ENCODE measurements around the gene UNC13B.

The UNC13B gene

DNA sequence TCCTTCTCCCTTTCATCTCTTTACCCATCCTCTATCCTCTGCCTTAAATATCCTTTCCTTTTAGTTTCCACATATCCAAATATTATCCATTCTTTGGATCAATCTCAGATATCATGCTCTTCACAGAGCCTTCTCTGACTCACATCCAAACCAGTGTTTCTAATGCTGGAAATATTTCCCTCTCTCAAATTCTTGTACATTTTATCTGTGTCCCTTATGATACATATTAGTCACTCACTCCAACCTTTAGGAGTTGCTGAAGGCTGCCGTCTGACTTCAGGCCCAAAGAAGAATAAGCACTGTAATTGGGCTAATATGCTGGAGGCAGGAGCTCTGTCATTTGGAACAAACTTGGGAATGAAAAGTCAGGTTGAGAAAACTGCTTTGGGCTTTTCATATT lies 171.7 kb downstream of the UNC13B start:
- DNase-seq (ENCODE audit: low read depth, low spot score) = no peak

DNA sequence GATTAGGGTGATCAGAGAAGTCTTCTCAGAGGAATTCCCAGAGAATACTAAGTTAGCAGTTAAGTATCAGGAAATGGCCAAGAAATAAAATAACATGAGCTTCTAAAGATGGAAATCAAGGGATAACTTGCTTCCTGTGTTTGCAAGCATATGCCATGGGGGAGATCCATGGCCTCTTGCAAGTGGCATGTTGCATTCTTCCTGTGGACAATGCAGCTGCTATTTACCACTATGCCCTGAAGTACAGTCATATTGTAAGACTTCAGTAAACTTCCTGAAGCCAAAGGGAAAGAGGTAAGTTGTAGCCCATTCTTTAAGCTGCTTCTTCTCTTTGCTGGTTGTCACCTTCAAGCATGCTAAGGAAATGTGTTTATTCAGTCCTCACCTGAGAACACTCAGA lies 173.4 kb downstream of the UNC13B start:
- no peak for DNase-seq (ENCODE audit: low read depth, low spot score)

DNA sequence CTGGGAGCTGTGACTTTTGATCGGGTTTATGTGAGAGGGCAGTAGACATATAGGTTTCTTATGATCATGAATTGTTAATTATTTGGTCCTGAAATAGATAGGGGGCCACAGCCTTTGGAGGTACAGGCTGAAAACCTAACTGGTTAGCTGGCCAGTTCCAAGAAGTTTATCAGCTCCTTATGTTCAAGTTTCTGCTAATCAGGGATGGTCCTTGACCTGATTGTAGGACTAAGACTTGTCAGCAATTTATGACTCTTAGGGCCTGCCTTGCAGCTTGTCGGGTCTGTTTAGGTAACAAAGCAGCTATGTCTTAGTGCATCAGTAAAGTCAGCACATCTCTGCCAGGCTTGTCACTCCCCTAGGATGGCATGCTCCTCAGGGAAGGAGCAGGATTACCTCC lies 176.3 kb downstream of the UNC13B start:
- DNase-seq (ENCODE audit: low read depth, low spot score) = no peak

DNA sequence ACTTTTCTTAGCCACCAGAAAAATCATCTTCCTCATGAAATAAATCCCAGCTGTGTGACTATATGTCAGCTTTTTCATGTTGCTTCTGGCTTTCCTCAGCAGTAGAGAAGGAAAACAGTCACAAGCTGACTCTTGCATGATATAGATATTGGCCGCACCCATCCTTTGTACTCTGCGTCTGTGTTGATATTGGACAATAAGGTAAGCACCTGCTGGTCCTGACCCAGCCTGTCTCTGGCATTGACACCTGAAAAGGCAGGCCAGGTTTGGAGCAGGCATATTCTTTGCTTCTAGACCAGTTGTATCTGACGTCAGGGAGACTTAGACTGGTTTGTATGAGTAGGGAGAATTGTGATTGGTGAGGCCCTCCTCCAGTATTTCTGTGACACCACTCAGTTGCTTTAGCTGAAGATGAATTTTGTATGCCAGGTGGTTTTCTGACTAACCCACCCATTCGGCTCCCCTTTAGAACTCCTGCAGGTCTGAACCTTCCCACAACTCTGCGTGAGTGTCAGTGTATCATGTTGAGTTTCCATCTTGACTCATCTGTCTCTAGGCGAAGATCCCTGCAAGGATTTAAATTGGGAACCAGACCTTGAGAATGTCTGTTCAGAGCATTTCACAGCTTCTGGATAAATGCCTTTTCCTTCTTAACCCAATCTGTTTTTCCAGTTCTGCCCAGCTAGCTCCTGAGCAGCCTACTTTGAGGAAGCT lies 176.9 kb downstream of the UNC13B start:
- DNase-seq (ENCODE audit: low read depth, low spot score) = no peak

DNA sequence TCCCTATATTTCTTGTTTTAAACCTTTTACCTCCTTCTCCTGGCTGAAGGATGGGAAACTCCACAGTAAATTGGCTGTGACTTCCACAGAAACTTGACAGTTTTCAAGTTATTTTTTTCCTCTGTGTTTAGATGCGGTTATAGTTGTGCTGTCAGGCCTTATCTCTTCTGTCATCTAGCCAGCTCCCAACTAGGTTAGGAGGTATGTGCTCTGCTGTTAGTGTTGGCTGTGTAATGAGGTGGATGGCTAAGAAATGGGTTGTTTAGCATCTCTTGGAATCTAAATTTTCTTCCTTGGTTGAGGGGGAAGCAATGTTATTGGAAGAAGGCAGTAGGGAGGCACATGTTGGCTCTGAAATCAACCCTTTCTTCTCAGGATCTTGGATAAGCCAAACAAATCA lies 178.2 kb downstream of the UNC13B start:
- DNase-seq (ENCODE audit: low read depth, low spot score) = no peak

DNA sequence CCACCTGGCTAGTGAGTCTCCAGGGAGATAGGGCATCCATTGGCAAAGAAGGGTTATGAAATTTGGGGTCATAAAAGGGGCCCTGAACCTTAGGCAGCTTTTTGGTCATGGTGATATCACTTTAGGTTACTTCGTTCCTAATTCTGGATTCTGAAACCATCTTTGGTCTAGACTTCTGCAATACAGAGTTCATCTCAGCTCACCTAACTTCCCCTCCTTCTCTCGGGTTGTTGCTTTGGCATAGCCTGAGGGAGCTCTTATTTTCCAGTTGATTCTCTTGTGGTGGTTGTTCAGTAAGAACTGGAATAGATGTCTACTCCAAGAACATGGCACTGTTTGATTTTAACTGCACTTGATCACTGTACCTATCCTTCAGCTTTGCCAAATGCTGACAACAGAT lies 179.2 kb downstream of the UNC13B start:
- DNase-seq (ENCODE audit: low read depth, low spot score) = no peak

DNA sequence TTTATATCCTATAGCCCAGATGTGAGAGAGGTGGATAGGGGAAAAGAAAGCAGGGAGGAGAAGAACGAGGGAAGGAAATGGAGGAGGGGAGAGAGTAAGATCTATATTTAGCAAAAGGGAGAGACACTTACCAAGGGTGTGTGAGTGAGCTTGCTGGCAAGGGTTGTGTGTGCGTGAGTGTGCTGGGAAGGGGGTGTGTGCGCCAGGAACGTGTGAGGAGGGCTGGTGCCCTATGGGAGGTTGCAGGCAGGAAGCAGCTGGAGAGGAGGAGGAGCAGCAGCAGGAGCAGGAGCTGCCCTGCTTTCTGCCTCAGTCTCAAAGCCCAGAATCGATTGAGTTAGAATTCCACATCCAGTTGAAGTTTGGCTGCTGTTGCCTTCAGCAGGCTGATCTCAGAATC lies 179.8 kb downstream of the UNC13B start:
- DNase-seq (ENCODE audit: low read depth, low spot score) = no peak

DNA sequence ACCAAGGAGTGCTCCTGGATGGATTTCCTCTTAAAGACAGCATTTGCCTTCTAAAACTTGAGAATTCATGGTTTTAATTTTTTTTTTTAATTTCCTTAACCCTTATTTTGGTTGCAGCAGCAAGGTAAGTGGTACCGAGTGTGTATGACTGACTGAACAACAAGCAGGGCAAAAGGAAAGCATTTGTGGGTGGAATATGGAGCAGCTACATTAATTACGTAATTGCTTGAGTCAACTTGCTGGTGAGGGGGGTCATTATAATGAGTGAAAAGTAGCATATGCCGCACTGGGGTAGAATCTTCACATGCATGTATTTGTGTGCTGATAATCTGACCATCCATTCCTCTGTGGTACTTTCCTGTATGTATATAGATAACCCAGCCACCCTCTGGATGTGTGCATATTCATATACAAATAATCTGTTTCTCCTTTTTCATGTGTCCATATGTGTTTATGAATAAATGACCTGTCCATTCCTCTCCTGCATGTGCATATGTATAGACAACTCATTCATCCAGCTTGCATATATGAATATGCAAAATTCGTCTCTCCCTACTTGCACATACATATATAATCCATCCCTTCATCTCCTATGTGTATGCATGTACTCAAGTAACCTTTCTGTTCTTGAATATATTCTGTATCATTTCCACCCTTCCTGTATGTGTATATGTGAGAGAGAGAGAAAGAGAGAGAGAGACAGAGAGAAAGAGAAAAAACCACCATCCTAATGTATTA lies 180.6 kb downstream of the UNC13B start:
- no peak for DNase-seq (ENCODE audit: low read depth, low spot score)

DNA sequence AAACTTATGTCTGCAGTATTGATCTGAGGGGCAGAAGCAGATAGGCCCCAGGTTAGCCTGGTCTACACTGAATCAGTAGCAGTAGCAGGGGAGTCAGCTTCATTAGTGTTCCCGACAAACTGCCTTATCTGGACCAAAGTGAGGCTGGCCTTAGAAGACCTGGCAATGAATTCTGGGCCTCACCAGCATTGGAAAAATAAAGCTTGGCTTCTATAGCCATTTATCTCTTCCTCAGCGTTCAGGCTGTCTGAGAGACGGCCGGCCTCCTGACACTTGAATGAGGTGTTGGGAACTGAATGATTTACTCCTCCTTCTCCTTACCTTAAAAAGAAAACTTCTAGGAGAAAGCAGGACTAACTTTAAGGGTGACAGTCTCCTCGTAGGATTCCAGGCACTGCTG lies 186.3 kb downstream of the UNC13B start:
- no peak for DNase-seq (ENCODE audit: low read depth, low spot score)

DNA sequence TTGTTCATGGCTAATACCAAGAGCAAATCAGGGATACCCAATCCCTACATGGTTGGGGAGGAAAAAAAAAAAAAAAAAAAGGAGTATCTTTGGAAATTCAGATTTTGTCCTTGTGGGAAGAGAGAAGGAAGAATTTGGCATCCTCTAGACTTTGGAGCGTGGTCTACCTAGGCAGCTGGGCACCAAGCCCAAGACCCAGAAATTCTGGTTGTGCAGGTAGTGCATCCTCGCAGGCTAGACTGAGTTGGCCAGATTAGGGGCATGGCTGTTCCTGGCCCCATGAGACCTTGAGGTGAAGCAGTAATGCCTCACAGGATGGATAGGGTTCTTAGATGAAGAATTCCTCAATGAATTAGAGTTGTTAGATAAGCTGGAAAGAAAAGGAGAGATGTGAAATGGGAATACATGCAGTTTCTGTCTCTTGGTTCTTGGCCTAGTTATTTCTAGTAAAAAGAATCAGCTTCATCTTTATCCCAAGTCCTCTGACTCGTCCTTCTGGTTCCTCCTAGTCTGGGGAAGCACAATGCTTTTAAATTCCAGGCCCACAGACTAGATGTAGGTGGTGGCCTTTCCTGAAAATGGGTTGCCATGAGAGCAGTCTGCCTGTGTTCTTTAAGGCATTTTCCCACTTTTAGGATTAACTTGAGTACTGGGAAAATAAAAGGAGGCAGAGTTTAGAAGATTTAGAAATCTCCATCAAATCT lies 187.6 kb downstream of the UNC13B start:
- DNase-seq (ENCODE audit: low read depth, low spot score) = no peak

DNA sequence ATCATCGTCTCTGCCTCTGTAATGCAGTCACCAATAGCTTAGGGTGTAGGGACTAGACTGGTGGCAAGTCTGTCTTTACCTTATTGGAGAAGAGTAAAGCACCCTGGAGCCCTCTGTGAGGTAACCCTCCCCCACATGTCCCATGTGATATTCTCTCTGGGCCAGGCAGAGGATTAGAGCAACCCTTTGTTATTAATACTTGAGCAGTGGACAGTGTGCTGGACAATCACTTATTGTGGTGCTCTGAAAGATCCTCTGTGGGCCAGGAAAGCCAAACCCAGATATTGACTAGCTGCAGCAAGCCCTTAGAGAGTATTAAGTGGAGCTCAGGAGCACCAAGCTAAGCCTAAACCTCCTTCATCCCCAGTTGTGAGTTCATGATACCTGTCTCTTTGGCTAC lies 188.4 kb downstream of the UNC13B start:
- no peak for DNase-seq (ENCODE audit: low read depth, low spot score)

DNA sequence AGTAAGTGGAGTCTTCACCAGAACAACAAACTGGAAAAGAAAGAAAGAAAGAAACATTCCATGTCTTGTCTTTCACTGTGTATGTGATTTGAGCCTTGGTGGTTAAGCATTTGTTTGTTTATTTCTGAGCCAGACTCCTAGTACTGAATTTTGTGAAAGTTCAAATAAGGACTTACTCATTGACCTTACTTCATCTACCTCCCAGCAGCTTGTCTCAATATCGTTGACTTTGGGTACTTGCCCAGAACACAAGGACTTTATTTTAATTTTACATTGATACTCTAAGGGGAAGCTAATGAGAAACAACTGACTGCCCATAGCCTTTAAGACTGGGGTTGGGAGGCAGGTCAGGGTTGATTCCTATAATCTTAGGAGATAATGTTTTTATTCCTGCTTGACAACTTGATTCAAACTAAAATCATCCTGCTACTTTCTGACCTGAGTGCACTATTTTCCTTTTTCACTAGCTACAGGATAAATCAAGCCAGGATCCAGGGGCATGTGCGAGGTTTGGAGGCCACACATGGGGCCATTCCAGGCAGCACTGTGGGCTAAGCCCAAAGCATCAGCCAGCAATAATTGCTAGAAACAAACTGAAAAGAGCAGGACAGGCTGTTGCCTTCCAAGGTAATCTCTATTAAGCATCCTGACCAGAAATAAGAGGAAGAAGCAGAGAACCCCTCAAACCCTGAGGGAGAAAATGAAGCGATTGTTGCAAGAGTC lies 189.2 kb downstream of the UNC13B start:
- DNase-seq (ENCODE audit: low read depth, low spot score) = no peak

DNA sequence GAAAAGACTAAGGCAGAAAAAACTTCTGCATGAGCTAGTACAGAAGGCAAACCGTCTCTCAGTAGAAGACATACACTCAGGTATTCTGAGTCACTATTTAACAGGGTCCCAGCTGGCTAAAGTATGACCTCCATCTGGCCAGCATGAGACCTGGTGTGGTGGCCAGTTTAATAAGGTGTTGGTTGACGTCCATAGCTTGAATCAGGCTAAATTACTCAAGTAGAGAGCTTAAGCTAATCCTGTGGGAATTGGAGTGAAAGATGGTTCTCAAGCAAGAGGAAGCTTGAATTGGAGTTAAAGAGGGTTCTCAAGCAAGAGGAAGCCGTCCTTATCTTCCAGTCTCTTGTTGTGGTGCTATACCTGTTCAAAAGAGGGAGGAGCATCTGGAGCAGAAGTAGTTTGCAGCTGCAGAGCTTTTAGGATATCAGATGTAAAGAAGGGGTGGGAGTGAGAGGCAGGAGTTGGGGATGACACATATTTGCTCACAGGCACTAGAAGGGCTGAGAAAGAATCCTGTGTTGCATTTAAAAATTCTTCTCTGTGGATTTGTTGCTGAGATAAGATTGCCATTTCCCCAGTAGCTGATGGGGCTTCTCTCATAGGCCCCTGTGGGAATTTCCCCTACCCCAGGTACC lies 192.0 kb downstream of the UNC13B start:
- no peak for DNase-seq (ENCODE audit: low read depth, low spot score)

DNA sequence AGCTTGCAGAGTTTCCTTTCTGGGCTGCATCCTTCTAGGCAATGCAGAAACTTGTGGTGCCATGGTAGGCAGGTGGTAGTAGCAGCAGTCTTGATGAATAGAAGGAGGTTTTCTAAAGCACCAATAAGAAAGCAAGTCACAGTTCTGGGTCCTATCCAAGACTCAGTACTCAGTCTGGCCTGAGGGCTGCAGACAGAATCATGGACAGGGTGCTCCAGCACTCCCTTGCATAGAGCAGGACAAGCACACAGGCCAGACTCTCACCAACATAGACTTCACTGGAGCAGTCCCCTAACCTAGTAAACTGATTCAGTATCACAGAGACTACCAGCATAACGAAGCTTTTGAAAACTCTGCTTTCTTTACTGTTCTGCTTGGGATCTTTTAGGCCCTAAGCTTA lies 194.1 kb downstream of the UNC13B start:
- no peak for DNase-seq (ENCODE audit: low read depth, low spot score)

DNA sequence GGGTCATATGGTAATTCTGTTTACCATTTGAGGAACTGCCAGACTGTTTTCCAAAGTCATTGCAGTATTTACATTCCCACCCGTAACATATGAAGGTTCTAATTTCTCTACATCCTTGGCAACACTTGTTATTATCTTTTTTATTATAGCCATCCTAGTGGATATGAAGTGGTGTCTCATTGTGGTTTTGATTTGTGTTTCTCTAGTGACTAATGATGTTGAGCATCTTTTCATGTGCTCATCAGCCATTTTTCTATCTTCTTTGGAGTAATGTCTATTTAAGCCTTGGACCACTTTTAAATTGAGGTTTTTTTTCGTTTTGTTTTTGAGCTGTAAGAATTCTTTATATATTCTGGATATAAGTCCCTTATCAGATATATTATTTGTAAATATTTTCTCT lies 195.3 kb downstream of the UNC13B start:
- DNase-seq (ENCODE audit: low read depth, low spot score) = no peak

DNA sequence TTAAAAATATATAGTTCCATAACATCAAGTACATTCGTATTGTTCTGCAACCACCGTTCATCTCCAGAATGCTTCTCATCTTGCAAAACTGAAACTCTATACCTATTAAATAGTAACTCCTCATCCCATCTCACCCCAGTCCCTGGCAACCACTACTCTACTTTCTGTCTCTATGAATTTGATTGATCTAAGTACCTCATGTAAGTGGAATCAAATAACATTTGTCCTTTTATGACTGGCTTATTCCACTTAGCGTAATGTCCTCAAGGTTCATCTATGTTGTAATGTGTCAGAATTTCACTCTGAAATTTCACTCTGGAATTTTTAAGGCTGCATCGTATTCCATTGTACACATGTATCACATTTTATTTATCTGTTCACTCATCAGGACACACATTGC lies 196.0 kb downstream of the UNC13B start:
- DNase-seq (ENCODE audit: low read depth, low spot score) = no peak

DNA sequence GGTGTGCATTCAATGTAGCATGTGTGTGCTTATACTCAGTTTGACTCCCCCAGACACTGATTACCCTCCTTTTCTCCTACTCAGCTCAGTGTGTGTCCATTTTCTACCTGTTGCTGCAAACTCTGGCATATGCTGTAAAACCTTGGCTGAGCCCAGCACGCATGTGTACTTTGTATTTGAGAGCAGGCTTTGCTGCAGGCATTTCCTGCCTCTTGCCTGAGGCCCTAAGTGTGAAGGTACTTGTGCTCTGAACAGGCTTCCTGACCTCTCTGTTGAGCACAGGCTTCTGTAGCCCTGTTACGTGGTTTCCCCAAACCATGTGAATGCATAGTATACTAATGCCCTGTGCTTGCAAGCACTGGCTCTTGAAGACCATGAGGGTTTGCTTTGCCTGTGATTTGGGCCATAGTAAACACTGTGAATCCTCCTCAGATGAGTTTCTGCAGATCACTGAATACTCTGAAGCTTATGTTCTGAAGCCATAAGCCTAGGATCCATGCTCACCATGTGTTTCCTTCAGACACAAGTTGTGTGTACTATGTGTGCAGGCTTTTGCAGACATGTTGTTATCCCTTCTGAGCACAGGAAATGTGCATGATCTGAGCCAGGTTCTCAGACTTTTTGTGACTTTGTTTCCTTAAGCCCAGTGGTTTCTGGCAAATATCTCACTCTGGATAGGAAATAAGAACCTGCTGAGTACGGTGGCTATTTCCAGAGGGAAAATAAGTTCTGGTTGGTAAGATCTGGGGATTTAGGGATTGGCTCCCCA lies 203.2 kb downstream of the UNC13B start:
- DNase-seq (ENCODE audit: low read depth, low spot score) = no peak

DNA sequence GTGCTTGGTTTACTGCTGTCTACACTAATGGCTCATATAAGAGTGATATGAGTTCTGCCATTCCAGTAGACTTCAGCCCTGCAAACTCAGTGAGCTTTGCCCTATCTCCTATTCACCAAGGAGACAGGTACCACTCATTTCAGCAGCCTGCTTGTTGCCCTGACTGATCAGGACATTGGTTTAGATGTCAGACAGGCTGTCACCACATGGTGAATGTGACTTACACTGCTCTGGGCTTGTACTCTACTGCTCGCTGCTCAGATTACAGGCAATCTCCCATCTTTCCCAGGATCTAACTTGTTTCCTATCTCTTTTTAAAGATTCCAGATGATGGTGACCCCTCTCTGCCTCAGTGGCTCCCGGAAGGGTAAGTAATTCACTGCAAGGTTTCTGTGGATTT lies 204.8 kb downstream of the UNC13B start:
- DNase-seq (ENCODE audit: low read depth, low spot score) = no peak

DNA sequence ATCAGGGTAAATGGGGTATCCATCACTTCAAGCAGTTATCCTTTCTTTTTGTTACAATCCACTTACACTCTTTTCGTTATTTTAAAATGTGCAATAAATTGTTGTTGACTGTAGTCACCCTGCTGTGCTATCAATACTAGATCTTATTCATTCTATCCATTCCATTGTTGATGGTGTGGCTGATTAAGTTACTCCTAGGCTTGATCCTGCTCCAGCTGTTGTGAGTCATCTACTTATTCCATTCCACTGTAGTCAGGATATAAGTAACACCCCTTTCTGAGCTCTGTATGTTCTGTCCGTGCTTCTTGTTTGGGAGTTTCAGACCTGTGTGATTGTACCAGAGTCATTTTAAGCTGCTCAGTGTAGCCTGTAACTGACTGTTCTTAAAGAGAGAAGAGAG lies 205.6 kb downstream of the UNC13B start:
- DNase-seq (ENCODE audit: low read depth, low spot score) = no peak

DNA sequence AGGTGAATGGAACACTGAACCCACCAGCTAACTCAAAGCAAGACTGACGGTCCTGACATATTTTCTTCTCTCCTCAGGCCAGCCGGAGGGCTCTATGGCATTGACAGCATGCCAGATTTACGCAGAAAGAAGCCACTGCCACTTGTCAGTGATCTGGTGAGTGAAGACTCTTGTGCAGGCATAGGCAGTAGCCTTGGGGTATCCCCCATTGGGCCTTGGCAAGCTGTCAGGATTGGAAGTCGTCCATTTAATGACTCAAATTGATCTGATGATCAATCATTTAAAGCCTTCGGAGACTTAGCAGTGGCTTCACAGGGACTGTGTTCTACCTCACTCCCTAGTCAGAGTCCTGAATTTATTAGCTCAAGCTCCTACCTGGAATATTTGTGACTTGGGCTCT lies 208.4 kb downstream of the UNC13B start:
- no peak for DNase-seq (ENCODE audit: low read depth, low spot score)

DNA sequence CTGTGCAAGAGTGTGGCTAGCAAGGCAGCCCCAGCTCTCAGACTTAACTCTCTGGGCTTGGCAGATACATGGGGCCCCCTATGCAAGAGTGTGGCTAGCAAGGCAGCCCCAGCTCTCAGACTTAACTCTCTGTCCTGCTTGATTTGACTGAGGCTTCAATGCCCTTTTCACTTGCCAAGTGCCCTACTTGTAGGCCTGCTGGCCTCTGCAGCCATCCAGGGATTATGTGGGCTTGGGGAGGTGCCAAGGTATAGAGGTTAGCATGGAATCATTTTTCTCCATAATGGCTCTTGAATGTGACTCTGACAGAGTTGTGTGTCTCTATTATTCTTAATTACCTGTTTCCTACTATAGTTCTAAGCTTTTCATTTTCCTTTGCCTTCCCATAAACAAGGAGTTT lies 212.6 kb downstream of the UNC13B start:
- DNase-seq (ENCODE audit: low read depth, low spot score) = no peak

Data from iPS DF 19.7 (cell line).